NCI-H2227 (cell line): ENCODE data around the gene ATOH1.

Source experiments
- DNase-seq: peaks from one replicate; lab custom pipeline; 2025; ENCODE audit not compliant: unreplicated experiment; lab: John Stamatoyannopoulos, UW

Gene ATOH1

GRCh38 chr4:93834249-93835066, 5.9 kb downstream of the ATOH1 start:
- DNase-seq = no peak

- no peak for DNase-seq
Observed at GRCh38 chr4:93835929-93836328, 7.4 kb downstream of the ATOH1 start.

DNA sequence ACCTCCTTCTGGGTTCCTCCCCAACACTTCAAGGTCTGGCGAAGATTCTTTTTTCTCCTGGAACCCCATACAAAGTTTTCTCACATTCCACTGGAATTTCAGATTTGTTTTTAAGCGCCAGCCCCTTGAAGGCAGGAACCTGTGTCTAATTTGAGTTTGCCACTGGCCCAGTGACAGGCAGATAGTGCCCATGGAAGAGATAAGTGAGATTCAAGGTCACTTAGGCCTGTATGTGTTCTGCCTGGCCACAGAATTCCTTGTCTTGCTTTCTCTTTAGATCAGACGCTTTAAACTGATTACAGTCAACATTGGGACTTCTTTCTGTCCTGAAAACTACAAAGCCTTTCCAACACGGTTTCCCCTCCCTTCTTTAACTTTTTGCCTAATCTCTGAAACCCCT, 11.2 kb downstream of the ATOH1 start:
- DNase-seq = no peak

- no peak for DNase-seq
Observed at GRCh38 chr4:93841803-93842345, 13.3 kb downstream of the ATOH1 start.

DNA sequence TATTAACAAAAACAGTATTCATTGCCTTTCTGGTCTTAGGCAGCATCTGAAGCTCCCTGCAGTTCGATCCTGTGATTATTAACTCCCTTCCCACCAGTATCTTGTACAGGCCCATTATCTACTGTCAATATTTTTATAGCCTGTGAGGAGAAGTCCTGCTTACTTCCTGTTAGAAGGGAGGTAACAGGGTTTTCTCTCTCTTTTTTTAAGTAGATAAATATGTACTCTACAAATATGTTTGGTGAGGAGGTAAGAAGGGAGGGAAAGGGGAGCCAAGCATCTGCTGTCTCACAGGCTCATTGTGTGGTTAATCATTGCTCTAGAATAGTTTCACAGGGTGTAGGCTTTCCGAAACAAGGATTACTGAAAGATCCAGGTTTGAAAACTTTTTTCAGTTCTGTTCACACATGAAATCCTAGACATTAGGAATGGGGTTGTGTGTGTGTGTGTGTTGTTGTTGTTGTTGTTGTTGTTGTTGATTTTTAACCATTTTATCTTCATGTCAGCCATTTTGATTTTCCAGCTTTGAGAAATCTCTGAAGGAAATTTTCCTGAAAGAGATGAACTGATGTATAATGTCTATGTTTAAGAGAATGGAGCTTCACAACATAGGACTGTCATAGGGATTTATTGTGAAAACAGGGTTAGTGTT, 14.2 kb downstream of the ATOH1 start:
- DNase-seq = no peak

- no peak for DNase-seq
Observed at GRCh38 chr4:93843772-93844171, 15.2 kb downstream of the ATOH1 start.

- no peak for DNase-seq
Observed at GRCh38 chr4:93852680-93853079, 24.1 kb downstream of the ATOH1 start.

DNA sequence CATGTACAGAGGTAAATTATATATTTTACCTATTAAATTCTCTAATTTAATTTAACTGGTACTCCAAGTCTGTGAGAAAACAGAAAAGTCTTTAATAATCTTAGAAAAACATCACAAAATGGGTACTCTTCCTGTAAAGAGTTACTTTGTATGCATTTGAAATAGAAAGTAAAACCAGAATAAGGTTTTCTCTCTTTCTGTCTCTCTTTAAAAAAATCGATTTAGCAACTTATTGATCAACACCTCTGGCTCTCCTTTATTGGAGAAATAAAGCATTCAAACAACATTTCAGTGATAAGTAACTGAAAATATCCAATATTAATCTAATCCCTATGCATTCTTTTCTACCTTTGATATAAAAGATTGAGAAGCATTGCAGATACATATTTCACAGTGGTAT, 27.4 kb downstream of the ATOH1 start:
- no peak for DNase-seq

GRCh38 chr4:93865650-93866049, 37.1 kb downstream of the ATOH1 start:
- DNase-seq = no peak

DNA sequence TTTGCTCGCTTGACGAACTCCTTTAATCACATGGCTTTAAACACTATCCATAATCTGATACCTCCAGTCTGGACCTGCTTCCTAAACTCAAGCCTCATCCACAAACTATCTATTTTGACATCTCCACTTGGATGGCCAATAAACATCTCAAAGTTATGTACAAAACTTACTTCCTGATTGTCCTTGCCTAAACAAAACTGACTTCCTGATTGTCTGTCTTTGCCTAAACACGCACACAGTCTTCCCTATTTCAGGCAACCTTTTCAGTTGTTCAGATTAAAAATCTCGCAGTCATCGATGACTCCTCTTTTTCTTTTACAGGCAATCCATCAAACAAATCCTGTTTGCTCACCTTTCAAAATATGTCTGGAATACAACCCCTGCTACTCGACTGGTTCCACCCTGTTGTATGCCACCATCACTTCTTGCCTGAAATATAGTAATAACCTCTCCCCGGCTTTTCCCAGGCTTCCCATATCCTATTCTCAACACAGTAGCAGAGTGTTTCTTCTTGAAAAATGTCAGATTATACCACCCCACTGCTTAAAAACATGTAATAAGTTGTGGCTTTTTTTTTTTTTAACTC, 39.0 kb downstream of the ATOH1 start:
- no peak for DNase-seq

- DNase-seq = no peak
Observed at GRCh38 chr4:93870876-93871458, 42.4 kb downstream of the ATOH1 start.

DNA sequence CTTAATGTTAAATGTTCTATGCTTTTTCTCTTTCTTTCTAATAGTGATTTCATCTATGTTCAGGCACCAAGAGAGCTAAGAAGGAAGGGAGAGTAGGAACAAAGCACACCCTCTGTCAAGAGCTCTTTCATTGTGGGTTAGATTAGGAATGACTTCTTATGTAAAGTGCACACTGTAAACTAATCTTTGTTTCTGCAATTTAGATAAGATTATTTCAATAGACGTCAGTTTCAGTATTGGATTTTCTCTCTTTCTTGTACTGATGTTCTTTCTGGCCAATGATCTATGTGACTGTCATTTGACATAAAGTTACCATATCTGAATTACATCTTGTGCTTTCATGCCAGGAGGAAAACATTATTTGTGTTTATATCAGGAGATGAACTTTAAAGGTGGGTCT, 48.2 kb downstream of the ATOH1 start:
- DNase-seq = no peak

DNA sequence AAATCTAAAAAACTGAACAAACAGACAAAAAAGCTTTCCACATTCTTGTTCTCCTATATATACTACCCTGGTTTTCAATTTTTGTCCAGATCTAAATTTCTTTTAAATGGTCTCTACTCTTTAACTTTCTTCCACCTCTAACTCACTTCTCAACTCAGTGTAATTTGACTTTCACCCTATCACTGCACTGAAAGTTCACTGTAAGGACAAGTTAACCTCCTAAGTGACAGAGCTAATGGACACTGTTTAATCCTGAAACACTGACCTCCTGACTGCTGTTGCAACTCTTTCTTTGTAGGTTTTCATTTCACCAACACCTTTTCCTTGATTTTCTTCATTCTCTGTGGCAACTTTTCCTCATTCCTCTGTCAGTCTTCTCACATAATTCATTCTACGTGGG, 50.0 kb downstream of the ATOH1 start:
- no peak for DNase-seq

DNA sequence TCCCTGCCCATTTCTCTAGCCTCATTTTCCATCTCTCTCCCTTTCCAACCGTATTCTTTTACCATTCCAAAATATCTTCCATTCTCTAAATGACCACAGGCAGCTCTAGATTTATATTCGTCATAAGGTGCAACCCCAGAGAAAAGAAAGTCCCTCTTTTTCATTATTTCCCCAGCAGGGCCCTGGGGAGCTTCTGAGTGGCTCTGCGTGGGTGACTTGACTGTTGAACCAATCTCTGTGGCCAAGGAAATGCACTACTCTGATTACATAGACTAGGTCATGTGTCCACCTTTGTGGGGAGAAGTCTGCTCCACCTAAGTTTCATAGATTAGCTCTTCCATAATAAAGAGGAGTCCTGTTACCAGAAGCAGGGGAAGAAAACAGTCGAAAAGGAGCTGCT, 51.4 kb downstream of the ATOH1 start:
- no peak for DNase-seq
